Calu3 (cell line): ENCODE results near the gene NPY. TPM values are rescaled to one million over a fixed set of nuclear protein-coding genes. Genes with fewer than 3 reads are reported as not detected.

Experiments used
- BruUV-seq: library from RNA; stranded (reverse); fragments of 400-500 nt; replicated peaks from 2 replicates; lab custom pipeline; 2021; lab: Mats Ljungman, UMichigan
- CTCF ChIA-PET: fragments of 300-600 bp; sonication (Branson Sonifier 250); formaldehyde crosslinking; loops from one replicate; lab custom pipeline; 2022; ENCODE audit warnings: antibody characterized with exemption; lab: Charles Lee
- DNase-seq: peaks from one replicate; pipeline ENCODE4 v3.0.0; 2022
- H3K27ac Mint-ChIP-seq: one replicate; pipeline ENCODE4 v1.8.0; 2022; ENCODE audit warnings: mixed read lengths; ENCODE audit not compliant: unreplicated experiment
- H3K27me3 Mint-ChIP-seq: one replicate; pipeline ENCODE4 v1.8.0; 2022; ENCODE audit warnings: mixed read lengths; ENCODE audit not compliant: unreplicated experiment
- H3K36me3 Mint-ChIP-seq: one replicate; pipeline ENCODE4 v1.8.0; 2022; ENCODE audit warnings: mild to moderate bottlenecking, moderate library complexity, mixed read lengths; ENCODE audit not compliant: insufficient read depth, unreplicated experiment
- H3K4me1 Mint-ChIP-seq: one replicate; pipeline ENCODE4 v1.8.0; 2022; ENCODE audit warnings: mild to moderate bottlenecking, low read depth, mixed read lengths; ENCODE audit not compliant: unreplicated experiment
- H3K4me3 Mint-ChIP-seq: one replicate; pipeline ENCODE4 v1.8.0; 2022; ENCODE audit warnings: mild to moderate bottlenecking, low read depth, moderate library complexity, mixed read lengths; ENCODE audit not compliant: unreplicated experiment
- H3K9me3 Mint-ChIP-seq: one replicate; pipeline ENCODE4 v1.8.0; 2022; ENCODE audit warnings: low read depth, mixed read lengths; ENCODE audit not compliant: unreplicated experiment
- CTCF ChIP-seq: fragments of 200-600 bp; IDR thresholded peaks from one replicate; pipeline ENCODE4 v1.8.0; 2022; ENCODE audit warnings: antibody characterized with exemption; ENCODE audit not compliant: unreplicated experiment
- intact Hi-C: fragments of 100-400 bp; cut with micrococcal nuclease; formaldehyde crosslinking; loops from one replicate; pipeline ENCODE4 v1.10.0; 2022; ENCODE audit not compliant: unreplicated experiment
- total RNA-seq: library from RNA; stranded (reverse); gene quantifications from 2 replicates; pipeline ENCODE4 v1.2.3, GENCODE V29; 2022

The NPY gene
- total RNA-seq, 1 experiment from 2014 or later: not detected

- H3K9me3 Mint-ChIP-seq: no peaks in the 10 kb centered on the region
- BruUV-seq: no TSS peak
- no peaks in the 10 kb centered on the region for H3K36me3 Mint-ChIP-seq
- intact Hi-C loops: no loop called here
- H3K27ac Mint-ChIP-seq: no peak overlapping the region
- TF ChIP-seq CTCF: no peak
- H3K4me1 Mint-ChIP-seq: no peaks in the 10 kb centered on the region
- no peak for DNase-seq
- CTCF ChIA-PET: interaction anchor here (0.5 kb wide), 1 partner anchor 341 kb away, joined by 4 read pairs; no protein-coding TSS in a partner anchor
- peaks cover 67% of the 10 kb centered on the region for H3K27me3 Mint-ChIP-seq
- H3K4me3 Mint-ChIP-seq: no peak overlapping the region
Observed at GRCh38 chr7:24299192-24299591, 15.2 kb downstream of the NPY start.

- intact Hi-C loops: no loop called here
- DNase-seq: no peak
- Mint-ChIP-seq H3K27ac (no peak overlapping the region), H3K4me3 (no peak overlapping the region), H3K9me3 (no peaks in the 10 kb centered on the region), H3K4me1 (no peaks in the 10 kb centered on the region), H3K36me3 (no peaks in the 10 kb centered on the region), H3K27me3 (peaks cover 76% of the 10 kb centered on the region)
- TF ChIP-seq CTCF: no peak
- CTCF ChIA-PET: no interaction called here
- BruUV-seq: no TSS peak
Observed at GRCh38 chr7:24301703-24302102, 17.7 kb downstream of the NPY start.

- no peaks in the 10 kb centered on the region for H3K36me3 Mint-ChIP-seq
- H3K4me3 Mint-ChIP-seq: no peak overlapping the region
- H3K27me3 Mint-ChIP-seq: peaks cover 89% of the 10 kb centered on the region
- no peak for TF ChIP-seq CTCF
- H3K4me1 Mint-ChIP-seq: no peaks in the 10 kb centered on the region
- CTCF ChIA-PET: no interaction called here
- no TSS peak for BruUV-seq
- H3K9me3 Mint-ChIP-seq: no peaks in the 10 kb centered on the region
- H3K27ac Mint-ChIP-seq: no peak overlapping the region
- no peak for DNase-seq
- intact Hi-C loops: no loop called here
Observed at GRCh38 chr7:24304494-24305095, 20.6 kb downstream of the NPY start.

GRCh38 chr7:24307326-24307725 is 23.3 kb downstream of the NPY start:
- CTCF ChIA-PET: no interaction called here
- Mint-ChIP-seq H3K4me1 (no peaks in the 10 kb centered on the region), H3K4me3 (no peak overlapping the region), H3K27ac (no peak overlapping the region), H3K27me3 (peaks cover 95% of the 10 kb centered on the region), H3K36me3 (no peaks in the 10 kb centered on the region), H3K9me3 (no peaks in the 10 kb centered on the region)
- intact Hi-C loops: no loop called here
- no peak for DNase-seq
- no TSS peak for BruUV-seq
- TF ChIP-seq CTCF: no peak
